NOMO-1 (cell line): ENCODE measurements around the gene DEFB115.
"Not testable (repeated sequence)": the region's sequence is repeated elsewhere in the genome, so short reads cannot be mapped to it uniquely, and the experiment has no call there.

Experiments
- DNase-seq, 2 experiments: peaks; one replicate each; lab custom pipeline; 2025; ENCODE audit not compliant: unreplicated experiment in 2 of 2; lab: John Stamatoyannopoulos, UW

Gene DEFB115, protein sequence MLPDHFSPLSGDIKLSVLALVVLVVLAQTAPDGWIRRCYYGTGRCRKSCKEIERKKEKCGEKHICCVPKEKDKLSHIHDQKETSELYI

DNA sequence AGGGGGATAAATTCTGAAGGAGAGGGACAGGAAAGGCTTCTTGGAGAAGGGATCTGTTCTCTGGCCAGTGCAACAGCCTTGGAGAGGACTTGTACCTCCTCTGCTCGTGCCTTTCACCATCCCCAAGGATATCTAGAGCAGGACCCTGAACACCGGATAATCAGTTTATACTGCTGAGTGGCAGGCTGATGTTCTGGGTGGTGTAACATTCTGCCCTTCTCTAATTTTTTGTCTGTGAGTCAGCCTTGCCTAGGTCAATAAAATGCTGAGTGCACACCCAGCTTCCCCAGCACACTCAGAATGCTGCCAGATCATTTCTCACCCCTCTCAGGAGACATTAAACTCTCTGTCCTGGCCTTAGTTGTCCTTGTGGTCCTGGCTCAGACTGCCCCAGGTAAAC, at the start of gene DEFB115:
Gene DEFB115, plus strand, starts transcription at position 301 of the 400 bp plus-strand sequence. Its CDS starts 0 bp downstream, at position 301.
- no peak for DNase-seq

DNA sequence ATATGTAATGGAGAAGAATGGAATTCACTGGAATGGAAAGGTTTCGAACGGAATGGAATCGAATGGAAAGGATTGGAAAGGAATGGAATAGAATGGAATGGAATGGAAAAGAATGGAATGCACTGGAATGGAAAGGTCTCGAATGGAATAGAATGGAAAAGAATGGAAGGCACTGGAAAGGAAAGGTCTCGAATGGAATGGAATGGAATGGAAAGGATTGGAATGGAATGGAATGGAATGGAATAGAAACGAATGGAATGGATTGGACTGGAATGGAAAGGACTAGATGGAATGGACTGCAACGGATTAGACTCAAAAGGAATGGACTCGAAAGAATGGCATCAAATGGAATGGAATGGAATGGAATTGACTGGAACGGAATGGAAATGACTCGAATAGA, 20.5 kb upstream of the DEFB115 start:
- DNase-seq = no peak

DNA sequence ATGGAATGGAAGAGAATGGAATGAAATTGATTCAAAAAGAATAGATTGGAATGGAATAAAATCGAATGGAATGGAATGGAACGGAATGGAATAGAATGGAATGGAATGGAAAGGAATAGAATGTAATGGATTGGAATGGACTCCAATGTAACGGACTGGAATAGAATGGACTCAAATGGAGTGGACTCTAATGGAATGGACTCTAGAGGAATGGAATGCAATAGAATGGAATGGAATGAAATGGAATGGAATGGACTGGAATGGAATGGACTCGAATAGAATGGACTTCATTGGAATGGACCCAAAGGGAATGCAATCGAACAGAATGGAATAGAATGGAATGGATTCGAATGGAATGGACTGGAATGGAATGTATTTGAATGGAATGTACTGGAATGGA, 19.7 kb upstream of the DEFB115 start:
- no peak for DNase-seq

- DNase-seq = no peak
Measured at GRCh38 chr20:31239139-31239538, 18.3 kb upstream of the DEFB115 start.

- no peak for DNase-seq
Measured at GRCh38 chr20:31256959-31257358, 505 bp upstream of the DEFB115 start.

DNA sequence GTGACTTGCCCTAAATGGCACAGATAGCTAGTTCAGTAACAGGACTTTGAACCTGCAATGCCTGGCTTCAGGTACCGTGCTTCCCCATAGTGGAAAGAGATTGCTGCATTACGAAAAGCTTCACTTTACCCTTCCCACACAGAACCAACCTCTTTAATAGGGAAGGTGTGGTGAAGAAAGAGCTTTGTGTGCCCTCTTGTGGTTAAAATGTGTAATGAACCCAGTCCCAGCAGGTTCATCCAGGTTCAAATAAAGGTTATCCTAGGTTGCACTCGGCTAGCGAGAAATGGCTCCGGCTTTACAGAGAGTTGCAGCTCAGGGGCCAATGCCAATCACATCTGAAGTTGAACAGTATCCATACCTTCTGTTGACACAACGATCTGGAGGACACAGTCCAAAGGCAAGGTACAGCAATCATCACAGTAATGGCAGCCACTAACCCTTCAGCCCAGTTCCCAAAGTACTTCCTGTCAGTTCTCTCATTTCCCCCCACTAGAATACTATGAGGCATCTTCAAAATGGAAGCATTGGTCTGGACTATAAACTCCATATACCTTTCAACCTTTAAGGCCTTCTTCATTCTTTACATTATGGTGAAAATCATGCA, 3.0 kb downstream of the DEFB115 start:
- peak; percentile 1 to 20 for DNase-seq

GRCh38 chr20:31274441-31274840, 17.0 kb downstream of the DEFB115 start:
- no peak for DNase-seq

- DNase-seq = no peak
Measured at GRCh38 chr20:31278178-31278577, 20.7 kb downstream of the DEFB115 start.

DNA sequence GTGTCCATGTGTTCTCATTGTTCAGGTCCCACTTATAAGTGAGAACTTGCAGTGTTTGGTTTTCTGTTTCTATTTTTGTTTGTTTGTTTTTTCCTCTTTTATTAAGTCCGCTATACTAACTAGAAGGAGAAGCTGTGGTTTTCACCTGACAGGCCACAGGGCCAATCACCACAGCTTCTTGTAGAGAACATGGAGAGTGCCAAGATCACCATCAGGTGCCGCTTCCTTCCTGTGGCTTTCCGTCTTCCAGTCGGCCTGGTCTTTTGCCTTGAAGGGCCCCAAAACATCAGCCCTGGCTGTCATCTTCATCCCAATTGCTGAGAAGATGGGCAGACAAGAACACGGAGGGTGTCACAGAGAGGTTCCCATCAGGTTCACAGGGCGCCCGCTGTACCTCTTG, 27.5 kb downstream of the DEFB115 start:
- DNase-seq = not testable (repeated sequence)

GRCh38 chr20:31308535-31309162, 51.2 kb downstream of the DEFB115 start, which contains the start of gene DEFB116:
Gene DEFB116, minus strand, starts transcription at chr20:31308585. Its CDS starts 0 bp downstream, at chr20:31308585.
- DNase-seq = no peak
